GM23338 (cell line): ENCODE results near the gene AQP1.

Experiments used
- CTCF ChIP-seq, 2 experiments: fragments of 200-600 bp in 1 of 2; sonication (generic) in 1 of 2; conservative IDR thresholded peaks; 2 replicates each; pipeline versions ENCODE4 v1.5.1 to v1.6.1; 2016 to 2017; ENCODE audit warnings: antibody characterized with exemption in 2 of 2, low read depth in 2 of 2, mild to moderate bottlenecking in 2 of 2, moderate library complexity in 1 of 2
- EZH2 ChIP-seq: fragments of 200-600 bp; sonication (generic); IDR thresholded peaks from one replicate; pipeline ENCODE4 v1.8.0; 2017; ENCODE audit warnings: antibody characterized with exemption, mild to moderate bottlenecking, low read depth; ENCODE audit not compliant: unreplicated experiment
- EZH2phosphoT487 ChIP-seq: fragments of 200-600 bp; sonication (generic); IDR thresholded peaks from one replicate; pipeline ENCODE4 v1.8.1; 2018; ENCODE audit warnings: antibody characterized with exemption; ENCODE audit not compliant: unreplicated experiment
- JUNB ChIP-seq: IDR thresholded peaks from one replicate; pipeline ENCODE4 v1.6.1; 2016; ENCODE audit warnings: antibody characterized with exemption; ENCODE audit not compliant: unreplicated experiment
- NANOG ChIP-seq: IDR thresholded peaks from 2 replicates; pipeline ENCODE4 v1.6.1; 2016; ENCODE audit warnings: antibody characterized with exemption, borderline replicate concordance
- POLR2AphosphoS5 ChIP-seq: IDR thresholded peaks from 2 replicates; pipeline ENCODE4 v1.6.1; 2016; ENCODE audit warnings: antibody characterized with exemption, low read depth
- REST ChIP-seq: IDR thresholded peaks from one replicate; pipeline ENCODE4 v1.6.1; 2018; ENCODE audit warnings: antibody characterized with exemption; ENCODE audit not compliant: unreplicated experiment
- STAT1 ChIP-seq: IDR thresholded peaks from one replicate; pipeline ENCODE4 v1.6.1; 2016; ENCODE audit warnings: antibody characterized with exemption; ENCODE audit not compliant: unreplicated experiment

- TF ChIP-seq CTCF (conservative IDR thresholded peaks at IDR 0.05; ENCODE audit: low read depth in 2 of 2) (no peak), EZH2phosphoT487 (no peak), POLR2AphosphoS5 (no peak), REST (no peak), EZH2 (no peak), STAT1 (no peak), JUNB (no peak), NANOG (no peak)
These were observed 56.6 kb downstream of the AQP1 start for GRCh38 chr7:30968294-30968693.
